Right renal cortex interstitium (tissue), 3 donors: Measurements from ENCODE around the gene CCDC174. TPM values are rescaled to one million over a fixed set of nuclear protein-coding genes. Genes with fewer than 3 reads are reported as not detected.
A peak's percentile ranks its signal among the peaks of the same experiment; 100 is the strongest.
"Not testable (repeated sequence)": the region's sequence is repeated elsewhere in the genome, so short reads cannot be mapped to it uniquely, and the experiment has no call there.

Experiments used
- DNase-seq, 3 donors: peaks; one replicate each; pipeline ENCODE4 v3.0.0-alpha.2; 2013; ENCODE audit warnings: low read depth in 3 of 3, low spot score in 2 of 3
- polyA plus RNA-seq, 3 donors: library from polyadenylated mRNA; unstranded; fragments of 120-200 nt; gene quantifications; one replicate each; pipeline ENCODE4 v1.2.1, GENCODE V29; 2013; ENCODE audit not compliant: insufficient read length in 3 of 3

Gene CCDC174
- polyA plus RNA-seq: 10 to 100 TPM; 31.6 to 34.9 (median 34.7) TPM

- DNase-seq: peak; percentile 98 to 100 (median 99)
These were observed at the start of gene CCDC174 for GRCh38 chr3:14651440-14652251. Gene CCDC174 (plus strand): TSS chr3:14651762. CDS start chr3:14651837, 75 bp downstream.

GRCh38 chr3:14602006-14602803, 49.4 kb upstream of the CCDC174 start:
- DNase-seq: no peak

GRCh38 chr3:14602804-14603644, 48.5 kb upstream of the CCDC174 start:
- no peak for DNase-seq

- no peak for DNase-seq
These were observed 46.5 kb upstream of the CCDC174 start for GRCh38 chr3:14605067-14605466.

GRCh38 chr3:14605744-14606143, 45.8 kb upstream of the CCDC174 start:
- no peak for DNase-seq

- no peak for DNase-seq
These were observed 44.8 kb upstream of the CCDC174 start for GRCh38 chr3:14606669-14607339.

- no peak for DNase-seq
These were observed 43.3 kb upstream of the CCDC174 start for GRCh38 chr3:14608298-14608697.

GRCh38 chr3:14609058-14609457, 42.5 kb upstream of the CCDC174 start:
- DNase-seq: not testable (repeated sequence)

GRCh38 chr3:14609506-14609905, 42.1 kb upstream of the CCDC174 start:
- DNase-seq: no peak

- no peak for DNase-seq
These were observed 41.6 kb upstream of the CCDC174 start for GRCh38 chr3:14609941-14610340.

GRCh38 chr3:14614189-14614588, 37.4 kb upstream of the CCDC174 start:
- DNase-seq: no peak

- no peak for DNase-seq
These were observed 36.7 kb upstream of the CCDC174 start for GRCh38 chr3:14614862-14615261.

- DNase-seq: no peak
These were observed 34.7 kb upstream of the CCDC174 start for GRCh38 chr3:14616606-14617507.

GRCh38 chr3:14617508-14618023, 34.0 kb upstream of the CCDC174 start:
- DNase-seq: no peak

GRCh38 chr3:14619605-14620004, 32.0 kb upstream of the CCDC174 start:
- no peak for DNase-seq

GRCh38 chr3:14620512-14620911, 31.1 kb upstream of the CCDC174 start:
- DNase-seq: no peak

GRCh38 chr3:14621093-14621492, 30.5 kb upstream of the CCDC174 start:
- DNase-seq: no peak

- no peak for DNase-seq
These were observed 29.2 kb upstream of the CCDC174 start for GRCh38 chr3:14622368-14622767.

GRCh38 chr3:14623569-14624051, 28.0 kb upstream of the CCDC174 start:
- no peak for DNase-seq
